ENCODE results near the gene LRMDA. TPM values are rescaled to one million over a fixed set of nuclear protein-coding genes. Genes with fewer than 3 reads are reported as not detected.

The LRMDA gene
- total and polyA plus RNA-seq, 3 experiments from 2014 or later: not detected

DNA sequence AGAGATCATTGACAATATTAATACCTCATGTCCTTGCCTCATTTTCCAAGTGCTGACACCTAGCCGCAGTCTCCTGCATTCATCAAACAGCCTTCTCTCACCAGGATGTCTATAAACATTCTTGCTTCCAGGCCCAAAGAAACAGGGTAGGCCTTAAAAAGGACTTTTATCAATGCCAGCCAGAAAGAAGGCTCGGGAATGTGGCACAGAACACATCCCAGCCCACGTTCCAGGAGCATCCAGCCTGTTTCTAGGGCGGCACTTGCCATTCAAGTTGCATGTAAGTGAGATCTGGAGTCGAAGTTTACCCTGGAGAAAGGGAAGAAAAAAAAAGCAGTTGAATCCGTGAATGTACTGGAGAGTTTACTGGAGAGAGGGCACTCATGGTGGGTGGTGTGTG lies 1123.1 kb downstream of the LRMDA start:
- Mint-ChIP-seq H3K4me1 (no peaks in the 10 kb centered on the region), H3K36me3 (no peaks in the 10 kb centered on the region), H3K4me3 (no peak overlapping the region), H3K9me3 (peaks cover 0 to 7% (median 0%) of the 10 kb centered on the region in 5 donors), H3K27me3 (no peaks in the 10 kb centered on the region), H3K27ac (no peak overlapping the region)
- no peaks in the 10 kb centered on the region for H3K4me1 ChIP-seq (ENCODE audit: insufficient read depth, low read length)
- H3K27me3 ChIP-seq (ENCODE audit: insufficient read depth, low read length, poor library complexity, severe bottlenecking): no peaks in the 10 kb centered on the region
- H3K9me3 ChIP-seq (ENCODE audit: low read length): no peaks in the 10 kb centered on the region
- no peak overlapping the region for H3K4me3 ChIP-seq (ENCODE audit: low read length)
- DNase-seq: no peak
- H3K27ac ChIP-seq (ENCODE audit: low read depth, low read length): no peak overlapping the region
- H3K36me3 ChIP-seq (ENCODE audit: insufficient read depth, low read length): no peaks in the 10 kb centered on the region
- CTCF ChIA-PET: no interaction called here
- POLR2A ChIA-PET: no interaction called here

DNA sequence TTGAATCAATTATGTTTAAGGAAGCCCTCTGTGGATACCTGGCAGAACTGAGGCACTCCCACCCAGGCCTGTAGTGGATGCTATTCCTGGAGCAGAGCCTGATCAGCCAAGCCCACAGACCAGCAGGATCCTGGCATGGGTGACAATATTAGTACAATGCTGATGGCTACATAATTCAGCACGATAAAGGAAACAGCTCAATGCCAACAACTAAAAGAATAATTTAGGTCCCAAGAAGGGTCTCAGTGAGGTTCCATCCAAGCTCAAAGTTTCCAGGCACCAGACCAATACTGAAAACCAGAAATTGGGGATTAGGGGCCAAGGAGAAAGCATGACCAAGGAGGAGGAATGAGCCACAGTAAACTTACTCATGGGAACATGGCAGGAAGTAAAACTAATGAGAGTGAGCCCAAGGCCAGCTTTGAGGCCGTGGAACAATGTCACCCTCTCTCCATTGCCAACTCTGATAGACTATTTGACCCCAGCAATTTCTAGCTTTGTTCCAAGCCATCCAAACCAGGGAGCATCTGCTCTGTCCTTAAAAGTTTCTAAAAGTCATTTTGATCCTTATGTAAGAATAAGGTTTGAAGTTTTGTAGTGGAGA lies 1123.7 kb downstream of the LRMDA start:
- POLR2A ChIA-PET: no interaction called here
- H3K4me3 Mint-ChIP-seq: peak overlapping the region in 1 of 7 donors; percentile 9
- Histone ChIP-seq H3K4me1 (ENCODE audit: insufficient read depth, low read length) (no peaks in the 10 kb centered on the region), H3K9me3 (ENCODE audit: low read length) (no peaks in the 10 kb centered on the region), H3K27me3 (ENCODE audit: insufficient read depth, low read length, poor library complexity, severe bottlenecking) (no peaks in the 10 kb centered on the region), H3K27ac (ENCODE audit: low read depth, low read length) (no peak overlapping the region), H3K4me3 (ENCODE audit: low read length) (no peak overlapping the region), H3K36me3 (ENCODE audit: insufficient read depth, low read length) (no peaks in the 10 kb centered on the region)
- DNase-seq: no peak
- peaks cover 0 to 7% (median 0%) of the 10 kb centered on the region in 5 donors for H3K9me3 Mint-ChIP-seq
- H3K27me3 Mint-ChIP-seq: no peaks in the 10 kb centered on the region
- H3K4me1 Mint-ChIP-seq: no peaks in the 10 kb centered on the region
- H3K36me3 Mint-ChIP-seq: no peaks in the 10 kb centered on the region
- no peak overlapping the region for H3K27ac Mint-ChIP-seq
- CTCF ChIA-PET: no interaction called here

DNA sequence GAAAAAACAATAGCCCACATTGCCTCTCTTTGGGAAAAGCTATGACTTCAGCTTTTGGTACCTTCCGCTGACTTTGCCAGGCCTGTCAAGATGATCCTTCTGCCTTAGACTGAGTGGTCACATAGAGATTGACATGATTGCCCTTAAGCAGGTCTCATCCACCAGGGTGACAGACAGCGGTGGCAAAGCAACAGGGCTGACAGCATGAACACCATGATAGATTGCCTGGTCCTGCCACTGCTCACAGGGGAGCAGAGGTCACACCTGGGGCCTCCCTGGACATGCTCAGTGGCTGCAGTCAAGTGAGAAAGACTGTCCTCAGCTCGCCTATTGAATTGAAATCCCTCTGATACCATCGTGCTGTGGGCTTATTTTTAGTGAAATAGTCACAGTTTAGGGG lies 1125.9 kb downstream of the LRMDA start:
- CTCF ChIA-PET: interaction anchor here (1.1 kb wide), 1 partner anchor 11 kb away, joined by 4 read pairs; no protein-coding TSS in a partner anchor
- POLR2A ChIA-PET: no interaction called here
- no peak overlapping the region for H3K4me3 Mint-ChIP-seq

DNA sequence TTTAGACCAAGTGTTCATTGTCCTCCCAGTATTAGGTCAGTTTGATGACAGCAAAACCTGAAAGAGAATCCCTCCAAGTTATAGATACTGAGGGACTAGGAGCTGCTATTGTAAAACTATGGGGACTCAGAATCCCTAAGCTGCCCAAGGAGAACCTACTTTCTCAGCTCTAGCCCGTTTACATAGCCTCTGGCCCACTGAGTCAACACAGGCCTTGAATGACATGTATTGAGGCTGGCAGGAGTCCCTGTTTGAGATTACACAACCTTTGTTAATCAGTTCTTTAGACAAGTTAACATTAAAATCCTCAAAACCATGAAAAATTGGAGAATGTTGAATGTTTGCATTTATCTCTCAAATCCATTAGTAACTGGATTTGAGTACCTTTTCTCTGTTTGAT lies 1127.2 kb downstream of the LRMDA start:
- Histone ChIP-seq H3K4me3 (ENCODE audit: low read length) (no peak overlapping the region), H3K27ac (ENCODE audit: low read depth, low read length) (no peak overlapping the region), H3K27me3 (ENCODE audit: insufficient read depth, low read length, poor library complexity, severe bottlenecking) (no peaks in the 10 kb centered on the region), H3K36me3 (ENCODE audit: insufficient read depth, low read length) (no peaks in the 10 kb centered on the region), H3K4me1 (ENCODE audit: insufficient read depth, low read length) (no peaks in the 10 kb centered on the region), H3K9me3 (ENCODE audit: low read length) (no peaks in the 10 kb centered on the region)
- H3K27ac Mint-ChIP-seq: no peak overlapping the region
- peaks cover 0 to 10% (median 3%) of the 10 kb centered on the region in 5 donors for H3K9me3 Mint-ChIP-seq
- ChIA-PET CTCF (no interaction called here), POLR2A (no interaction called here)
- no peaks in the 10 kb centered on the region for H3K27me3 Mint-ChIP-seq
- DNase-seq: no peak
- H3K4me1 Mint-ChIP-seq: no peaks in the 10 kb centered on the region
- no peak overlapping the region for H3K4me3 Mint-ChIP-seq
- H3K36me3 Mint-ChIP-seq: no peaks in the 10 kb centered on the region

More for the DNA sequence above, 1125.9 kb downstream of the LRMDA start:
- H3K9me3 ChIP-seq (ENCODE audit: low read length): no peaks in the 10 kb centered on the region
- H3K36me3 ChIP-seq (ENCODE audit: insufficient read depth, low read length): no peaks in the 10 kb centered on the region
- Mint-ChIP-seq H3K27me3 (no peaks in the 10 kb centered on the region), H3K9me3 (peaks cover 0 to 7% (median 2%) of the 10 kb centered on the region in 5 donors), H3K27ac (no peak overlapping the region), H3K36me3 (no peaks in the 10 kb centered on the region), H3K4me1 (no peaks in the 10 kb centered on the region)
- no peaks in the 10 kb centered on the region for H3K27me3 ChIP-seq (ENCODE audit: insufficient read depth, low read length, poor library complexity, severe bottlenecking)
- no peak for DNase-seq
- H3K4me1 ChIP-seq (ENCODE audit: insufficient read depth, low read length): no peaks in the 10 kb centered on the region
- no peak overlapping the region for H3K4me3 ChIP-seq (ENCODE audit: low read length)
- H3K27ac ChIP-seq (ENCODE audit: low read depth, low read length): no peak overlapping the region

GRCh38 chr10:76558996-76559891 lies 1127.8 kb downstream of the LRMDA start:
- H3K4me3 Mint-ChIP-seq: no peak overlapping the region
- H3K36me3 Mint-ChIP-seq: no peaks in the 10 kb centered on the region
- no peak for DNase-seq
- no peaks in the 10 kb centered on the region for H3K4me1 ChIP-seq (ENCODE audit: insufficient read depth, low read length)
- H3K4me3 ChIP-seq (ENCODE audit: low read length): no peak overlapping the region
- no peaks in the 10 kb centered on the region for H3K4me1 Mint-ChIP-seq
- peaks cover 0 to 10% (median 3%) of the 10 kb centered on the region in 5 donors for H3K9me3 Mint-ChIP-seq
- POLR2A ChIA-PET: no interaction called here
- H3K27me3 ChIP-seq (ENCODE audit: insufficient read depth, low read length, poor library complexity, severe bottlenecking): no peaks in the 10 kb centered on the region
- H3K36me3 ChIP-seq (ENCODE audit: insufficient read depth, low read length): no peaks in the 10 kb centered on the region
- CTCF ChIA-PET: no interaction called here
- H3K27me3 Mint-ChIP-seq: no peaks in the 10 kb centered on the region
- no peaks in the 10 kb centered on the region for H3K9me3 ChIP-seq (ENCODE audit: low read length)
- H3K27ac Mint-ChIP-seq: no peak overlapping the region
- no peak overlapping the region for H3K27ac ChIP-seq (ENCODE audit: low read depth, low read length)

- Mint-ChIP-seq H3K36me3 (no peaks in the 10 kb centered on the region), H3K9me3 (peaks cover 0 to 10% (median 3%) of the 10 kb centered on the region in 5 donors)
- H3K36me3 ChIP-seq (ENCODE audit: insufficient read depth, low read length): no peaks in the 10 kb centered on the region
These were observed 1128.4 kb downstream of the LRMDA start for GRCh38 chr10:76559892-76560220.

DNA sequence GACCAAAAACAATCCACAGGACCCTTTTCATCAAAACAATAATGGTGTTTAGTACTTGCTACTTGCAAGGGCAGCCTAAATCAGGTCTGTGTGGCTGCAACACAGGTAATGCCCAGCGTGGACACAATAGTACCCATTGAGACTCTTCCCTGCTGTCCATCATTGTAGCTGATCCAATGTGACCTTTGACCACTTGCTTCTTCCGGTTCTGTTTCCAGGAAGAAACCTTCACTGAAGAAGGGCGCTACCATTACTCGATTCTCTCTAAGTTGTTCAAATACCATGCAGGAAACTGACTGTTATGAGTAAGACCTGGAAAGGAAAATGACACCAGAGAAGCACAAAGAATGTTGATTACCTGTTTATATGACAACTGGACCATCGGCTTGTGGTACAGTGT lies 1128.9 kb downstream of the LRMDA start:
- H3K27me3 ChIP-seq (ENCODE audit: insufficient read depth, low read length, poor library complexity, severe bottlenecking): no peaks in the 10 kb centered on the region
- H3K36me3 Mint-ChIP-seq: no peaks in the 10 kb centered on the region

More at GRCh38 chr10:76559892-76560220, 1128.4 kb downstream of the LRMDA start:
- H3K27ac ChIP-seq (ENCODE audit: low read depth, low read length): no peak overlapping the region
- Mint-ChIP-seq H3K27ac (no peak overlapping the region), H3K4me1 (no peaks in the 10 kb centered on the region), H3K27me3 (no peaks in the 10 kb centered on the region), H3K4me3 (no peak overlapping the region)
- POLR2A ChIA-PET: no interaction called here
- no peak for DNase-seq
- H3K9me3 ChIP-seq (ENCODE audit: low read length): no peaks in the 10 kb centered on the region
- no peak overlapping the region for H3K4me3 ChIP-seq (ENCODE audit: low read length)
- H3K27me3 ChIP-seq (ENCODE audit: insufficient read depth, low read length, poor library complexity, severe bottlenecking): no peaks in the 10 kb centered on the region
- CTCF ChIA-PET: no interaction called here
- H3K4me1 ChIP-seq (ENCODE audit: insufficient read depth, low read length): no peaks in the 10 kb centered on the region

GRCh38 chr10:76563286-76563685 lies 1131.9 kb downstream of the LRMDA start:
- Mint-ChIP-seq H3K4me3 (no peak overlapping the region), H3K4me1 (no peaks in the 10 kb centered on the region), H3K9me3 (peaks cover 0 to 17% (median 3%) of the 10 kb centered on the region in 5 donors), H3K36me3 (no peaks in the 10 kb centered on the region), H3K27ac (no peak overlapping the region), H3K27me3 (no peaks in the 10 kb centered on the region)
- Histone ChIP-seq H3K27ac (ENCODE audit: low read depth, low read length) (no peak overlapping the region), H3K27me3 (ENCODE audit: insufficient read depth, low read length, poor library complexity, severe bottlenecking) (no peaks in the 10 kb centered on the region), H3K4me3 (ENCODE audit: low read length) (no peak overlapping the region), H3K36me3 (ENCODE audit: insufficient read depth, low read length) (no peaks in the 10 kb centered on the region), H3K9me3 (ENCODE audit: low read length) (no peaks in the 10 kb centered on the region), H3K4me1 (ENCODE audit: insufficient read depth, low read length) (no peaks in the 10 kb centered on the region)
- no peak for DNase-seq
- ChIA-PET POLR2A (no interaction called here), CTCF (no interaction called here)

More for the DNA sequence above, 1128.9 kb downstream of the LRMDA start:
- Histone ChIP-seq H3K9me3 (ENCODE audit: low read length) (no peaks in the 10 kb centered on the region), H3K36me3 (ENCODE audit: insufficient read depth, low read length) (no peaks in the 10 kb centered on the region), H3K27ac (ENCODE audit: low read depth, low read length) (no peak overlapping the region), H3K4me1 (ENCODE audit: insufficient read depth, low read length) (no peaks in the 10 kb centered on the region), H3K4me3 (ENCODE audit: low read length) (no peak overlapping the region)
- H3K27ac Mint-ChIP-seq: no peak overlapping the region
- H3K9me3 Mint-ChIP-seq: peaks cover 0 to 10% (median 3%) of the 10 kb centered on the region in 5 donors
- ChIA-PET POLR2A (no interaction called here), CTCF (no interaction called here)
- H3K27me3 Mint-ChIP-seq: no peaks in the 10 kb centered on the region
- DNase-seq: no peak
- no peaks in the 10 kb centered on the region for H3K4me1 Mint-ChIP-seq
- H3K4me3 Mint-ChIP-seq: no peak overlapping the region

Data from CD8-positive, alpha-beta memory T cell (primary cell).